GM19351 (cell line): ENCODE results near the gene NSMF.

Experiments used
- ATAC-seq: cut with Tn5 transposase; IDR thresholded peaks from one replicate; pipeline ENCODE4 v1.9.1; 2021; ENCODE audit warnings: mild to moderate bottlenecking, moderate library complexity; ENCODE audit not compliant: unreplicated experiment

The NSMF gene

GRCh38 chr9:137492464-137493363 is 33.6 kb upstream of the NSMF start:
- ATAC-seq, result no peak

- ATAC-seq, result no peak
Measured at GRCh38 chr9:137491735-137492432, 32.8 kb upstream of the NSMF start.

GRCh38 chr9:137490532-137491186 is 31.5 kb upstream of the NSMF start:
- ATAC-seq, result no peak

GRCh38 chr9:137488906-137489305 is 29.8 kb upstream of the NSMF start:
- no peak for ATAC-seq

GRCh38 chr9:137488327-137488653 is 29.2 kb upstream of the NSMF start:
- no peak for ATAC-seq

- ATAC-seq, result no peak
Measured at GRCh38 chr9:137487454-137488326, 28.6 kb upstream of the NSMF start.

GRCh38 chr9:137486545-137487453 is 27.7 kb upstream of the NSMF start:
- no peak for ATAC-seq

DNA sequence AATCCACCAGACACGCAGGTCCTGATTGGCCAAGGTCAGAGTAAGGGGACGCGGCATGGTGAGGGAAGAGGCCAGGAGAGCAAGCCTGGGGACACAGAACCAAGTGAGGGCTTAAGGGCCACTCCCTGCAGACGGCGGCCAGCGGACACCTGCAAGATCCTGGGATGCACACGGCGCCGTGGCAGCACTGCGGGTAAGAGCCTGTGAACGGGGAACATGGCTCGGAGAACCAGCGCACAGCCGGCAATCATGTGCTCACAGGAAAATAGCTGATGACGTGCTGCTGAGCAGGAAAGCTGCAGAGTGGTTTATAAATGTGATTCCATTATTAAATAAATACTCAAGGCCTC is 27.0 kb upstream of the NSMF start:
- no peak for ATAC-seq

DNA sequence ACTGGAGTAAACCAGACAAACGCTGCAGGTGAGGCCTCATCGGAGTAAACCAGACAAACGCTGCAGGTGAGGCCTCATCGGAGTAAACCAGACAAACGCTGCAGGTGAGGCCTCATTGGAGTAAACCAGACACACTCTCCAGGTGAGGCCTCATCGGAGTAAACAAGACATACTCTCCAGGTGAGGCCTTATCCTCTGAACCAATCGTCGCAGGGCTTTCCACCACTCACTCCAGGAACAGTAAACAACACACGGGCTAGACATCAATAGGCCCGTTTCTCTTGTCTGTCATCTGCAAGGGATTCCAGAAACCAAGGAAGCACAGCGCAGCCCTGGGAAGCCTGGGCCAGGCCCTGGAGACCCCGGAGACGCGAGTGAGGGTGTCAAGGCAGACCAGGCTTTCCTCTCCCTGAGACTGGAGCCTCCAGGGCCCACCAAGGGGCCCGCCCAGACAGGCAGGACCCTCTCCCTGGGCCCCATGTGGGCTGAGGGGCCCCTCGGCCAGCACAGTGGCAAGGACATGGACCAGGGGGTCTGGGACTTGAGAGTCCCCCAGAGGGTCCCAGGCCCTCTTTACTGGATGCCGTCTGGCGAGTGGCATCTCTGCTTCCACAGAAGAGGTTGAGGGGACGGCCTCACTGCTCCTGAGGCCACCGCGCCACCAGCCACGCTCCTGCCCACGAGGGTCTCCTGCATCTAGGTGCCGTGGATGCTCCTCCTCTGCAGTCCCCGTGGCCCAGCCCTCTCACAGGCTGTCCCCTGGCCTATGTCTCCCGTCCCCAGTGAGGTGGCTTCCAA is 26.4 kb upstream of the NSMF start:
- no peak for ATAC-seq

DNA sequence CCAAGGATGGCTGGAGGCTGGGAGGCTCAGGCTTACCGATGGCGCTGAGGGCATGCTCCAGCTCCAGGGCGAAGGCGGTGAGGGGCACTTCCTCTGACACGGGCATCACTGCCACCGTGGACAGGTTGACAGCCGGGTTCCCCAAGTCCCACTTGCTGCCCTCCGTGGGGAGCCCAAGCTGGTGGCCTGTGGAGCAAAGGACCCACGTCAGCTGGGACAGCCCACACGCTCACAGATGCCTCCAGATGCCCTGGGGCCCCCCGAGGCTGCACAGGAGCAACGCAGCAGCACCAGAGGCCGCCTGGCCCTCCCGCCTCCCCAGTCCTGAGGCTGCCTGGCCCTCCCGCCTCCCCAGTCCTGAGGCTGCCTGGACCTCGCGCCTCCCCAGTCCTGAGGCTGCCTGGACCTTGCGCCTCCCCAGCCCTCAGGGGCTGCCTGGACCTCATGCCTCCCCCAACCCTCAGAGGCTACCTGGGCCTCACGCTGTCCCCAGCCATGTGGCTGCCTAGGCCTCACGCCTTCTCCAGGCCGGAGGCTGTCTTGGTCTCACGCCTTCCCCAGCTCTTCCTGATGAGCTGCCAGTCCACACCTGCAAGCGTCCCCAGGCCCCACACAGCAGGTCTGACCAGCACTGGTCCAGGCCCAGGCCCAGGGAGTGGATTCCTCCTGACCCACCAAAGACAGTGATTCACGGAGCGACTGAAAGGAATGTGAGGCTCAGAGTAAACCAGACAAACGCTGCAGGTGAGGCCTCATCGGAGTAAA is 25.6 kb upstream of the NSMF start:
- no peak for ATAC-seq

DNA sequence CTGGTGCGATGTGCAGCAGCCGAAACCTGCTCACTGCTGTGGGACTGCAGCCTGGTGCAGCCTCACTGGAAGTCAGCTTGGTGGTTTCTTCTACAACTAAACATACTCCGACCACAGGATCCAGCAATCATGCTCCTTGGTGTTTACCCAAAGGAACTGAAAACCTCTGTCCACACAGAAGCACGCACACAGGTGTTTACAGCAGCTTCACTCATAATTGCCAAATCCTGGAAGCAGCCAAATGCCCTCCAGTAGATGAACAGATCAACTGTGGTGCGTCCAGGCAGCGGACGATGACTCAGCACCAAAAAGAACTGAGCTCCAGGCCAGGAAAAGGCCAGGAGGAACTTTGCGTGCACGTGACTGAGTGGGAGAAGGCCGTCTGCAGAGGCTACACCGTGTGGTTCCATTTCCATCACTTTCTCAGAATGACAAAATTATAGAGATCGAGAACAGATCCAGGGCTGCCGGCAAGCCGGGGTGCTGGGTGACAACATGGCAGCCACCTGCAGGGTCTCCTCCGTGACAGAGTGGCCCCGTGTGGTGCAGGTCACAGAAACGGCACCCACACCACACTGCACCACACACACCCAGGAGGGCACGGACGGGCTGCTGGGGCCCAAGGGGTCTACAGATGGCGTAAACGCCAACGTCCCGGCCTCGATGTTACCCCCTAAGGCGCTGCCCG is 23.1 kb upstream of the NSMF start:
- ATAC-seq, result no peak

GRCh38 chr9:137480686-137481683 is 21.9 kb upstream of the NSMF start:
- ATAC-seq, result no peak

- ATAC-seq, result no peak
Measured at GRCh38 chr9:137479892-137480685, 21.0 kb upstream of the NSMF start.

GRCh38 chr9:137478962-137479861 is 20.1 kb upstream of the NSMF start:
- no peak for ATAC-seq

- ATAC-seq, result no peak
Measured at GRCh38 chr9:137478613-137478961, 19.5 kb upstream of the NSMF start.
